AG09319 (cell line): ENCODE data around the gene MYO5B.
"Not testable (repeated sequence)": the region's sequence is repeated elsewhere in the genome, so short reads cannot be mapped to it uniquely, and the experiment has no call there.

Experiments used
- DNase-seq: peaks from one replicate; pipeline ENCODE4 v3.0.0-alpha.2; 2010; ENCODE audit warnings: low read depth; ENCODE audit errors: extremely low read depth
- CTCF ChIP-seq: IDR thresholded peaks from 2 replicates; pipeline ENCODE4 v1.5.1; 2011; ENCODE audit warnings: low read depth, mild to moderate bottlenecking, inconsistent platforms, low read length, moderate library complexity

Gene MYO5B

GRCh38 chr18:49813319-49814146 is 381.4 kb downstream of the MYO5B start, which contains the start of gene ACAA2:
Gene ACAA2 (minus strand): TSS chr18:49813533. CDS start chr18:49813484, 49 bp downstream.
- DNase-seq, result peak; percentile 66

GRCh38 chr18:49813069-49813318 is 382.0 kb downstream of the MYO5B start:
- TF ChIP-seq CTCF, result no peak
- peak; percentile 0 for DNase-seq

More at GRCh38 chr18:49813319-49814146, 381.4 kb downstream of the MYO5B start, which contains the start of gene ACAA2:
- TF ChIP-seq CTCF, result no peak

GRCh38 chr18:49812286-49813068 is 382.5 kb downstream of the MYO5B start:
- DNase-seq, result no peak
- no peak for TF ChIP-seq CTCF

GRCh38 chr18:49811151-49811938 is 383.6 kb downstream of the MYO5B start:
- TF ChIP-seq CTCF, result no peak

GRCh38 chr18:49808553-49809191 is 386.3 kb downstream of the MYO5B start:
- not testable (repeated sequence) for DNase-seq

More at GRCh38 chr18:49811151-49811938, 383.6 kb downstream of the MYO5B start:
- DNase-seq, result no peak

GRCh38 chr18:49804096-49804495 is 390.9 kb downstream of the MYO5B start:
- no peak for TF ChIP-seq CTCF
- DNase-seq, result no peak

GRCh38 chr18:49802623-49803022 is 392.3 kb downstream of the MYO5B start:
- TF ChIP-seq CTCF, result no peak
- no peak for DNase-seq

- not testable (repeated sequence) for DNase-seq
Observed at GRCh38 chr18:49800491-49800890, 394.5 kb downstream of the MYO5B start.

- not testable (repeated sequence) for DNase-seq
Observed at GRCh38 chr18:49799806-49800205, 395.1 kb downstream of the MYO5B start.
